Retina (tissue), 1 donor: Measurements from ENCODE around the gene PDGFB.

Experiments
- DNase-seq: peaks from one replicate; pipeline ENCODE4 v3.0.0-alpha.2; 2016

PDGFB gene

DNA sequence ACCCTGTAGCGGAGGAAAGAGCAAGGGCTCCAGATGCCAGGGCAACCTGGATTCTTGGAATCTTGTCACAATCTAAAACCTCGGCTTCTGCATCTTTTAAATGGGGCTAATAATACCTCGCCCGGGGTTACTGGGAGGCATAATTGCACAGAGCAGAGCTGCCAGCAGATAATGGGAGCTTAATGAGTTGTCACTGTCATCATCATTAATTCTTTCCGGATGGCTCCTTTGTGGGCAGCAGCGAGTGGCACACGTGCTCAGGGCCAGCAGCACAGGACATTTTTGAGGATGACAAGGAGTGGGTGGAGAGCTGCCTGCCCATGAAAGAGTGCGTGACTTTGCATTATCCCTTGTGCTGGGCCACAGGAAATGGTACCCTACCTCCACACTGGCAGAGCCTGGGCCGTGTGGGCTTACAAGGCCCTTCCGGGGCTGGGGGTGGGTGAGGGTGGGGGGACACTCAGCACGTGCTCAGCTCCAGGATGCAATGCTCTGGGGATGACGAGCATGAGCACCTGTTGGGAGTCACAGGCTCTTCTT is 5.7 kb downstream of the PDGFB start:
- DNase-seq, result peak; percentile 71

DNA sequence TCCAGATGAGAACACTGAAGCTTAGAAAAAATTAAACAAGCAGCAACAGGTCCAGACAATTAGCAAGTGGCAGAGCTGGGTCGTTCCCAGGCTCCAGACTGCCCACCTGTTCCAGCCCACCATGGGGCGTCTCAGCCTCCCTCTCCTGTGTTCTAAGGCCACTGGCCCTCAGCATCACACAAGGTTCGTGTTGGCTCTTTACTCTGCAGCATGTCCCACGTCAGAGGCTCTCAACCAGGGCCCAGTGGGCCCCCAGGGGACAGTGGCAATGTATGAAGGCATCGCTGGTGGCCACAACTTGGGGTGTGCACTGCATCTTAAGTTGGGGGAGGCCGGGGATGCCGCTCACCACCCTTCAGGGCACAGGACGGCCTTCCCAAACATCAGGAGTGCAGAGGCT is 6.2 kb downstream of the PDGFB start:
- DNase-seq, result no peak

DNA sequence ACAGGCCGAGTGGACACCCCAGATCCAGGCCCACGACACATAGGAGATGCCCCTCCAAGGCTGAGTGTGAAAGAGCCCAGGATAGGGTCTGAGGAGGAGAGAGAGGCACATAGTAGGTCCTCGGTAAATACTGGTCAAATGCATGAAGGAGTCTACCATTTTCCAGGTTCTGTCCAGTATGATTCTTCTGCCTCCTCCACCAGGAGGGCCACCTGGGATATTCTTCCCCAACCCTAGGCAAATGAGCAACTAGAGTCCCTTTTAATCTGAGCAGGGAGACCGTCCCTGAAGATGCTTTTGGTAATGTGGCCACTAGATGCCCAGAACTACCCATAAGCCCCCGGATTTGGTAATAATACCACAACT is 6.7 kb downstream of the PDGFB start:
- DNase-seq, result no peak

DNA sequence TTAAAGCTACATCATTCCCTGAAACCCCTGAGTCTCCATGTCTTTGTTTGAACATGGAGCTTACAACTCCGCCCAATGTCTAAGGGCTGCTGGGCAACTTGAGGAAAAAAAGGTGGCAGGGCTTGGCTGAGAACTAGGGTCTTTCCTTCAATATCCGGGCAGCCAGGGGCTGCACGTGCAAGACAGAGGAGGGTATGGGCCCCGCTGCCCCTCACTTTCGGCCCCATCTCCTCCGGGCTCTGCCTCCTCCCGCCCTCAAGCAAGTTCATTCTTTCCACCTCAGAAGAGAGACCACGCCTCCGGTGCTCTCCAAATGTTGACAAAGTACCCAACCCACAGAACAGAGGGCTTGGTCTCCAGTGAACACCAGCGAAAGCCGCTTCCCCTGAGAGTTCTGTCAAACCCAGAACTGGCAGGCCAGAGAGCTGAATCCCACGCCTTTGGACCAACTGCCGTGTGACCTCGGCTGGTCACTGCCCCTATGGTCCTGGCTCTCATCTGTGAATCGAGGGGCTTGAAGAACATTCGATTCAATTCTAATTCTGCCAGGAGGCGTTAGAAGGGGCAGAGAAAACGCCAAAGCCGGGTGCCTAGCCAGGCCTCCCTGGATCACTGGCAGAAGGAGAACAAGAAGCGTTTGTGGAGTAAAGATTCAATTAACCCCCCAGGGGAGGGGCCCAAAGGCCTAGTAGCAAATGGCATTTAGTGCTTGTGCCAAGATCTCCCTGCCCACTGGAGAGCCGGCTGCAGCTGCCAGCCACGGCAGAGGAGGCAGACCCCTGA is 7.3 kb downstream of the PDGFB start:
- no peak for DNase-seq

DNA sequence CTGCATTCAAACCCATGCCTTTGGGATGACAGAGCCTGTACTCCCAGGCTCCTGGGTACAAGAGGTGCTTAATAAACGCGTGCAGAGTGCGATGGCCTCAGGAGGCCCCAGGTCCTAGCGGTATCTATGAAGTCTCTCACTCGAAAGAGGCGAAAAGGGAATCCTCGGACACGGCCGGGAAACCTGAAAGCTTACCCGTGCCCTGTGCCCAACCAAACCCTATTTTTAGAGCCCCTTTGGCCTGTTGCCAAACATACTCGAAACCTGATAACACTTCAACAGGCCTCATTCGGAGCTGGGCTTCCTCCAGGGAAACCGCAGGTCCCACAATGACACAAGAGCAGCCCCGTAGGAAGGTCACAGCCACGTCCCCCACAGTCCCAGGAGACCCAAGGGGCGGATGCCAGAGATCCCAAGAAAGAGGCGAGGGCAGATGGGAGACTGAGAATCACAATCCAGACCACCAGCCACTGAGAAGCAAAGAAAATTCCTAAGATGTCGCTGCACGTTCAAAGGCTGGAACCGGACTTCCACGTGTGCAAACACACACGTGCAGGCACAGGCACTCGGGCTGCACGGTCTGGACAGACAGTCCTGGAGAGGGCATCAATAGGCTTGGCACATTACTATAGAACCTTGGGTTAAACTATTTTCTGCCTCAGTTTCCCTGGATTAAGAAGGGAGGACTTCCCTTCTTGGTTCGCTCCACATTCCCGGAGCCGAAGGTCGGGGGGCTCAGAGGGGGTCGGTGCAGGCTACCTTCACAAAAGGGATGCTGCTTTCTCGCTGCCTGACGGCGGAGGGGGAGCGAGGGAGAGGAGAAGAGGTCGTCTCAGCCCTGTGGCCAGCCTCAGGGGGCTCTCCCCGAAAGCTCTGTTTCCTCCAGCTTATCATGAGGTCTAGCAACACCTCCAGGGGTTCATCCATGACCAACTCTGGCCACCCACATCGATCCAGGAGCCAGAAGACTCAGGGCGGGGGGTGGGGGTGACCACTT is 8.2 kb downstream of the PDGFB start:
- DNase-seq, result no peak

DNA sequence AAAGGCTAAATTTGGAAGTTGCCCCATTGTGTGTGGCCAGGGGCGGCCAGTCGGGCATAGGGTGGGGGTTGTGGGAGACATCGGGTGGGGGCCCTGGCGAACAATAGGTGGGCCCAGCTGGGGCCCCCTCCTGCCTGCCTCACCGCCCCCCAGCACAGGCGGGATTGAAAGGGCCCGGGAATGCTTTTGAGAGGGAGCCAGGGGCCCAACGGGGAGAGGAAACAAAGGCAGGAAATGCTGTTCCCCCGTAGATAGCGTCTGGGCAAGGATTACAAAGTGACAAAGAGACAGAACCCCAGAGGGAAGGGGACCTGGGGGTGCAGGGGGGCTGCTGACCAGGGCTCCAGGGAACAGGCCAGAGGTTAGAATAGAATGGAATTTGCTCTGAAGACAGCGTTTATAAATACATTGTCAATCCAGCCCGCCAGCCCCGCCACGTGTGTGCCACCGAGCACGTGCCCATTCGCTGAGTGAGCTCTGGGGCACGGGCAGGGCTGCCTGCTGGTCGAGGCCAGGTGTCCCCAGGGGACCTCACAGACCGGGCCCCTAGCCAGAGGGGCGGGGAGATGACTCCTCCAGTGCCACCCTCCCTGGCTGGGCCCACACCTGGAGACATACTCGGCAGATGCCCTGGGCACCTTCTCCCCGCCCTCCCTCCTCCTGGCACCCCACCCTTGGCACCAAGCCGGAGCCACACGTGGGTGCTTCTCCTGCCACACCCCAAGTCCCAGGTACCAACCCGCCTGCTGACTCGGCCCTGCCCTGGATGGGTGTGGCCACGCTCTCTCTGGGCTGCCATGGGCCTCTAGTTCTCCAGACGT is 9.7 kb downstream of the PDGFB start:
- DNase-seq, result no peak

DNA sequence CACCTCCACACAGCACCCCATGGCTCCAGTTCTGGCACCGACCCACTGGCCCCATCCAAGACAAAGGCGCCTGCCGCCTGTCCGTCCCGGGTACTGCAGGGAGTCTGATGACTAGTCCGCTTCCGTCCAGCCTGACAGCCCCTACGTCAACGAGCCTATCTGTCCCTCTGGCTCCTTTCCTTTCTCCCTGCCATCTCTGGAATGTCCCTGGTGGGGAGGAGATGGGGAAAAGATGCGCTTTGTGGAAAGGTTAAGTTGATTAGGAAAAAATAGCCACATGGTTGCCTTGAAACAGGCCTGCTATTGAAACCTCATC is 10.4 kb downstream of the PDGFB start:
- no peak for DNase-seq

DNA sequence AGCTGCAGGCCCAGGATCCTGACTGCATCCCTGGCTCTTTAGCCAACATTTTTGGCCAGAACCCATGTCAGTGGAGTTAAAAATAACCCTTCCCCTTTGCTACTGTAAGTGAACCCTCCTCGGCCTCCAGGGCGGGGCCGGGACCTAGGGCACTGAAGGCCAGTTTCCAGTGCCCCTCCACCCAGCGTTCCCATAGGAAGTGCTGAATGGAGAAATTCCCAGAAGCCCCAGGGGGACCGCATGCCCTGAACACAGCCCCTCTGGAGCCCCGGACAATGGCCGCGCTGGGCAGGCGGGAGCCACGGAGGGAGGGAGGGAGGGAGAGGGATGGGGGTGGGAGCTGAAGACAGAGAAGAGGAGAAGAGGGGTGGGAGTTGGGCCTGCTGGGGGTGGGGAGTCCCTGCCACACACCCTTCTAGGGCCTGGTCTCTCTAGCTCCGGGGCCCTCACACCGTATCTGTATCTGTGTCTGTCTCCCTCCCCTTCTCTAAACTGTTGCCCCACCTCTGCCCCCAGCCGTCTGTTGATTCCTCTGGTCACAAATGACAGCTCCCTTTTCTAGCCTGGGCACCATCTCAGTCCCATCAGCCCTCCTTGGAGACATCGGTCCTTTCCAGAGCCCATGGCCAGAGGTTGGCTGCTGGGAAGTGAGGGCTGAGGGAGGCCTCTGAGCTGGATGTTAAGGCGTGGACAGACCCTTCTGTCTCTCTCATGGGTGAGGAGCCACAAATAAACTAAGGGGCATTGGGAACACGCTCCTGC is 10.9 kb downstream of the PDGFB start:
- DNase-seq, result peak; percentile 67

DNA sequence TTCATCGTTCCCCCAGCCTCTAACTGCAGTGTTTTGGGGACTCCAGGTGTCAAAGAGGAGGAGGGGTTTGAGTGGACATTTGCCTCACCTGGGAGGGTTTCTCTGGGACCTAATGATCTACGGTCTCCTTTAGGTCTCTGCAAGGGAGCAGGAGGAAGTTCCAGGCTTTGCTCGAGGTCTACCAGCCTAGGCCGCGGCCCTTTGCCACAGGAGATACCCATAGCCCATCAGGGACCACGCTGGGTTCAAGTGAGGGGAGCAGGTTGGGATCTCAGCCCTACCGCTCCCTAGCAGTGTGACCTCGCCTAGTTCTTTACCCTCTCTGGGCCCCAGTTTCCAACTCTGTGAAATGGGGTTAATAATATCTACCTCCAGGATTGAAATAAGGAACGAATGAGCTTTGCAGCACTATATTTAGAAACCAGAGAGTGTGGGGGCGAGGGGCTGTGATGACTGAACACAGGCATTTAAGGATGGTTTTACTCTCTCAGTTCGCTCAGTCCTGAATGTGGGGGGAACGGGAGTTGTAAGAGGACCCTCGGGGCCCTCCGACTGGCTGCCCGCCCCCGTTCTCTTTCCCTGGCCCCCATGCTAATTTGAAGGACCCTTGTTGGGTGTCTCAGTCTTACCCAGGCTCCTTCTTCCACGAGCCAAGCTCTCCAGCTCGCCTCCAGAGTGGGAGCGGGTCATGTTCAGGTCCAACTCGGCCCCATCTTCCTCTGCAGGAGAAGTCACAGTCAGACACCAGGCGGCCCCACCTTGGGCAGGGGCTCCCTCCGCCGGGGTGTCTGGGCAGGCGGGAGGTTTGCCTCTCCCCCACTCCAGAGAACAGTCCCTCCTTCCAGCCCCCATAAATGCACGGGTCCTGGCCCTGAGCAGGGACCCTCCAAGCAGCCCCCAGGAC is 11.7 kb downstream of the PDGFB start:
- DNase-seq, result no peak

DNA sequence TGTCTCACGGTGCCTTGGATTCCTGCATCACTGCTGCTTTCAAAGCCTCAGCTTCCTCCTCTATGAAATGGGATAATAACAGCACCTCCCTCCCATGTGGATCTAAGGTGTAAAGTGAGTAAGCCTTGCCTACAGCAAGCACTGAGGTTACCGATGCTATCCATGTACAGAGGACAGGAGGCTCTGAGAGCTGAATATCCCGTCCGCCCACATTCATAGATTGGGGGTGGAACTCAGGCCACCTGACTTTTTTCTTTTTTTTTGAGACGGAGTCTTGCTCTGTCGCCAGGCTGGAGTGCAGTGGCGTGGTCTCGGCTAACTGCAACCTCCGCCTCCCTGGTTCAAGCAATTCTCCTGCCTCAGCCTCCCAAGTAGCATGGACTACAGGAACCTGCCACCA is 12.5 kb downstream of the PDGFB start:
- no peak for DNase-seq

DNA sequence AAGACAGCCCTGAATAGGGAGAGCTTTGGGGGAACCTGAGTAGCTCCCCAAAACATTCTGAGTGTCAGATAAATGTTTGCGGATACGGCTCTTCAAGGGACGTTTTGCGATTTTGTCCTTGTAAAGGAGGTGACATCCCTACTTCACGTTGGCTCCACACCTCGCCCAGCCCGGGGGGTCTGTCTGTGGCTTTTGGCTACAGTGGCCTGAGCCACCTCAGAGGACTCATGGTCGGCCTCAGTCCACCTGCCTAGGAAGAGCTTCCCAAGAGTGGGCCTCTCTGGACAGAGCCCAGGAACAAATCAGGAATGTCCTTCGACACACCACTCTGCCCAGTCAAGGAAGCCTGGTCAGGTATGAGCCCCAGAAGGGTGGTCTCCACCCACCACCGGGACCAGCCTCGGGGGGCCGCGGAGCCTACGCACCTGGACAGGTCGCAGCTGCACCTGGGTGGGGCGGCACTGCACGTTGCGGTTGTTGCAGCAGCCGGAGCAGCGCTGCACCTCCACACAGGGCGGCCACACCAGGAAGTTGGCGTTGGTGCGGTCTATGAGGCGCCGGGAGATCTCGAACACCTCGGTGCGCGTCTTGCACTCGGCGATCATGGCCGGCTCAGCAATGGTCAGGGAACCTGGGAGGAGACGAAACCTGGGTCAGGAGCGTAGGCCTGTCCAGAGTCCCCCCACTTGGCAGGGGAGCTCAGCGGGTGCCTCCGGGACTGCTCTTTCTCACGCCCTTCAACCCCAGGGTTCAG is 13.4 kb downstream of the PDGFB start:
- no peak for DNase-seq

DNA sequence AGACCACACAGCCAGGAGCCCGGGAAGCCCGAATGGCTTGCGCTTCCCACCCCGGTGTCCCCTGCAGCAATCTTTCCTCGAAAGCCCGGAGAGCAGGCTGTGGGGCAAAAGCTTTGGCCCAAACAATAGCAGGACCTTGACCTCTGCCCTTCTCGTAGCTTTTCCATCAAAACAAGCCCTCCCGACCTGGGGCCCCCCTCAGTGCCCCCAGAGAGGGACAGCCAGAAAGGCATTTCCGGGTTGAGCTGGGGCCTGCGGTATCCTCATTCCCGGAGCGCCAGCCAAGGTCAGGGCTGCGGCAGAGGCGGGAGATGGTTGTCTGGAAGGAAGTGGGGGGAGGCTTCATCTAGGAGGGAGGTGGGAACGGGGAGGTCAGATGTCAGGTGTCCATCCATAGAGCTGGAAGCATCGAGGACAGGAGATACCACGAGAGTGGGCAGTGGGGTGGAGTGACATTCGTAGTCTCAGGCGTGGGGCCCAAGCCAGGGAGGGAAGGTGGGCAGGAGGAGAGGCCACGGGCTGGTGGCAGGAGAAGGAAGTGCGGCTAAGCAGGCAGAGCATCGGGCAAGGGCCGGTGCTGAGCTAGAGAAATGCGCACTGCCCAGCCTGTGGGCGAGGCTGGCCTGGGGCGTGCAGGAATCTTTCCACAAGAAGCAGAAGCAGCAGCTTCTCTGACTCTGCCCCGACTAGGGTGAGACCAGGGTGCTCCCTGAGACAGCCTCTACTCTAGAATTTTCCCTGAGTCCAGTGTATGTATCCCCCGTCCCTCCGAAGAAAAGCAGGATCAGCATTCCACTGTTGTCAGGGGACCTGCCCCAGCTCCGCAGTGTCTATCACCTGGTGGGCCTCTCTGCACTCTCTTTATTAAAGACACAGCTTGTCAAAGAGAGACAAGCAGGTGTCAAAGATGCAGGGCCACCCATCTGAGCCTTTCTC is 14.3 kb downstream of the PDGFB start:
- DNase-seq, result peak; percentile 52

DNA sequence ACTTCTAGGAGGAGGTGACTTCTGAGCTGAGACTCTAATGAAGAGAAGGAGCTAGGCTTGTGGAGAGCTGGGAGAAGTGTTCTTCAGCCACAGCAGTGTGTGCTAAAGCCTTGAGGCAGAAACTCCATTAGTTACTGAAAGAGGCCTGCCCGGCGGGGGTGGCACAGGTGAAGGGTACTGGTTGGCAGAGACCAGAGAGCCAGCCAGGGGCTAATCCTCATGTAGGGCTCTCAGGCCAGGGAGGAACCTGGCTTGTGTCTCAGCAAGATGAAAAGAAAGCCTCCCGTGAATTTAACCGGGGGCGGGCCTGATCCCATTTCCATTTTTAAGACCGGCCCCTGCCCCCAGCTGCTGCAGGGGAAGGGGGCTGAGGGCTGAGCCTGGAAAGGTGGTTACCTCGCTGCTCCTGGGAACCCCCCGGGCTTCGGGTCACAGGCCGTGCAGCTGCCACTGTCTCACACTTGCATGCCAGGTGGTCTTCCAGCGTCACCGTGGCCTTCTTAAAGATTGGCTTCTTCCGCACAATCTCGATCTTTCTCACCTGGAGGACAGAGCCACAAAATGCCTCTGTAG is 15.0 kb downstream of the PDGFB start:
- DNase-seq, result no peak

DNA sequence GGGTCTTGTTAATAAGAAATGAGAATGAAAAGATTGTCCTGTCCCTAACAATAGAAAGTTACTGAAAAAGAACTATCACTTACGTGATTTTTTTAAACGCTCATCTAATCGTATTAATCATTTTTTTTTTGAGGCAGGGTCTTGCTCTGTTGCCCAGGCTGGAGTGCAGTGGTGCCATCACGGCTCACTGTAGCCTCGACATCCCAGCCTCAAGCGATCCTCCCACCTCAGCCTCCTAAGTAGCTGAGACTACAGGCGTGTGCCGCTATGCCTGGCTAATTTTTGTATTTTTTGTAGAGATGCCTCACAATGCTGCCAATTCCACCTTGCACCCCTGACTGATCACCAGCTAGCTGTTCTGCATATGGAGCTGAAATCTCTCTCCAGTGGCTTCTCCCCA is 15.7 kb downstream of the PDGFB start:
- no peak for DNase-seq

DNA sequence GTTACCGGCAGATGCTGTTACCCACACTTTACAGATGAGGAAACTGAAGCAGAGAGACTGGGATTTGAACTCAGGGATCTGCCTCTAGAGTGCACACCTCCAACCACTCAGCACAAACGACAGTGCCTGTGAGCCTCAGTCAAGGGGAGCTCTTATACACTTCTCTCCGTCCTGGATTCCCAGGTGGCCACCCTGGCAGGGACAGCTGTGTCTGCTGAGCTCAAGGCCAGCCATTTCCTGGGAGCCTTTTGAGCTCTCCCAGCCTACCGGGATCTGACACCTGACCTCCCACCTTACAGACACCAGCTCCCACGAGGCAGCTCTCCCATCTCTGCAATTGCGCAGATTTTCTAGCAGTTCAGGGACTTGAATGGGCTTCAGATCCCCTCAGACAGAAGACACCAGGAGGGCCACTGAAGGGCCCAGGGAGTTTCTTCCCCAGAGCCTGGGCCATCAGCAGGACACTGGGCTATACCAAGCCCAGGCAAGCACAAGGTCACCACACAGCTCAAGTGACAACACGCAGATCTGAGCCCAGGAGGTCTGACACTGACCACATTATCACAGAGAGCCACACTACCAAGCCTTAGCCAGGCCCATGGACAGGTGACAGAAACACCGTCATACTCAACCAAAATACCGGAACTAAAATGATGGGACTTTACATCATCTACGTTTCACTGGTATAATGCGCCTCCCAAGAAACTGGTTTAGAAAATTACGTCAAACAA is 17.1 kb downstream of the PDGFB start:
- DNase-seq, result no peak

DNA sequence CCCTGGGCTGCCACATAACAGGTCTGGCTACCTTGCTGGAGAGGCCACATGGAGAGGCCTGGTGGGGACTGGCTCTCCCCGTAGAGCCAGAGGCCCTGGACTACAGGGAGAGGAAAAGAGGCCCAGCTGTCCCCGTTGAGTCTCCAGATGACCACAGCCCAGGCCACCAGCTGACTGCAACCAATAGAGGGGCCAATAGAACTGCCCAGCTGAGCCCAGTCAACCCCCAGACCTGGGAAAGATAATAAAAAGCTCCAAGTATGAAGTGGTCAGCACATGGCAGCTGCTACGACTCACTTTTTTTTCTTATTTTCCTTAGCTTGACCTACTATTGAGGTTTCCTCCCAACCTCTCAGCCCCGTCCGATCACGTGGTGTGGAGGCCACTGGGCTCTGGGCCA is 18.4 kb downstream of the PDGFB start:
- no peak for DNase-seq

DNA sequence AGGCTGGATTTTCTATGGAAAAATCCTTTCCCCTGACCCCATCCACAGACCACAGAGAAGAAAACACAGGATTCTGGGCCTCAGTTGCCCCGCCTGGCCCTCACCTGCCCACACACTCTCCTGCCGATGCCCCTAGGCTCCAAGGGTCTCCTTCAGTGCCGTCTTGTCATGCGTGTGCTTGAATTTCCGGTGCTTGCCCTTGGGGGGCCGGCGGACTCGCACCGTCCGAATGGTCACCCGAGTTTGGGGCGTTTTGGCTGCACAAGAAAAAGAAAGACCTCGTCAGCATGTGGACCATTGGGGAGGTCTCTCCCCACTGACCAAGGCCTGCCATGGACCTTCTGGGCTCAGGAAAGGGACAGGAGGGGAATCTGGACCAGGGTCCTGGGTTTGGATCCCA is 19.2 kb downstream of the PDGFB start:
- DNase-seq, result no peak

DNA sequence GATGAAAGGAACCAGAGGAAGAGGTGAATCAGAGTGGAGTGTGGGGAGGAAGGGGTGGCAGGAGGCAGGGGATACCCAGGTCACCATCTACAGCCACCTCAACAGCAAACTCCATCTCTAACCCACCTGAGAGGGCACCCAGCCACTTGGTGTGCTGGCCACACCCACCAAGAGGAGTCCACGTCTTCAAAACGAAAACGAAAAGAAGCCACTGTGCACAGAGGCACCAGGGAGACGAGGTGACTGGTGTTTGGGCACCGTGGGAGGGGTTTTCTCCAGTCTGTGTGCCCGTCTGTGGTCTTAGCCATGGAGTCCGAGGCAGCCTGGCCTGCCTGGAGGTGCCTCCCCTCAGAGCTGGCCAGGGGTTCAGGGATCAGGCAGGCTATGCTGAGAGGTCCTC is 20.2 kb downstream of the PDGFB start:
- no peak for DNase-seq
